Measurements from ENCODE around the gene POU3F2.

- no peak for TF ChIP-seq CTCF (IDR thresholded peaks at IDR 0.05; ENCODE audit: poor library complexity)
- peak; percentile 58 for TF ChIP-seq EZH2 (IDR thresholded peaks at IDR 0.05; ENCODE audit: borderline replicate concordance)
Observed at GRCh38 chr6:98823428-98824161, 10.8 kb upstream of the POU3F2 start.

Data from hepatocyte (in vitro differentiated cells).